ENCODE data around the gene KIF26B. TPM values are rescaled to one million over a fixed set of nuclear protein-coding genes. Genes with fewer than 3 reads are reported as not detected.

The KIF26B gene
- polyA plus RNA-seq, 1 donor (not counting 4 experiments of a cell fraction or from before 2014, with no cell fraction given): 0.58 TPM

- H3K79me2 ChIP-seq (ENCODE audit: control insufficient read depth, insufficient read depth, low read length): no peaks in the 10 kb centered on the region
- no peak overlapping the region for H3K4me3 ChIP-seq (ENCODE audit: control insufficient read depth in 2 of 3, extremely low read depth in 1 of 3, insufficient read depth in 2 of 3, low read depth in 1 of 3, low read length in 3 of 3)
- H3K27ac ChIP-seq (ENCODE audit: control insufficient read depth, insufficient read depth, low read length): no peak overlapping the region
- dilution Hi-C loops (cut with MboI; ENCODE audit: extremely low pct_ligation_motif_present, low sequenced_read_pairs): no loop called here
- H3K9ac ChIP-seq (ENCODE audit: control insufficient read depth, extremely low read depth, insufficient read depth, low read length): no peak overlapping the region
- no peaks in the 10 kb centered on the region for H3K9me3 ChIP-seq (ENCODE audit: control insufficient read depth, low read depth, low read length)
- TF ChIP-seq EZH2 (IDR thresholded peaks at IDR 0.05; ENCODE audit: low read length) (no peak), CTCF (optimal IDR thresholded peaks at IDR 0.05 in 1 of 3, IDR thresholded peaks at IDR 0.05 in 1 of 3, conservative IDR thresholded peaks at IDR 0.05 in 1 of 3; ENCODE audit: extremely low read depth in 1 of 3, insufficient read depth in 2 of 3, low read length in 3 of 3) (no peak)
- no peaks in the 10 kb centered on the region for H4K20me1 ChIP-seq (ENCODE audit: control insufficient read depth, extremely low read depth, insufficient read depth, low read length)
- H2AFZ ChIP-seq (ENCODE audit: control insufficient read depth, low read length): no peak overlapping the region
- no peak overlapping the region for H3K4me2 ChIP-seq (ENCODE audit: control insufficient read depth, extremely low read depth, insufficient read depth, low read depth, low read length)
- H3K9me1 ChIP-seq (ENCODE audit: control insufficient read depth, extremely low read depth, insufficient read depth, low read length): no peaks in the 10 kb centered on the region
- no peaks in the 10 kb centered on the region for H3K4me1 ChIP-seq (ENCODE audit: control insufficient read depth, extremely low read depth, insufficient read depth, low read length)
- no peaks in the 10 kb centered on the region for H3K27me3 ChIP-seq (ENCODE audit: control insufficient read depth, extremely low read depth, insufficient read depth, low read length)
- no peaks in the 10 kb centered on the region for H3K36me3 ChIP-seq (ENCODE audit: control insufficient read depth in 2 of 2, extremely low read depth in 1 of 2, insufficient read depth in 2 of 2, low read length in 2 of 2)
- DNase-seq (ENCODE audit: low read depth, low spot score) (no peak), FAIRE-seq (no peak)
These were observed 371.4 kb downstream of the KIF26B start for GRCh38 chr1:245526141-245526540.

GRCh38 chr1:245528258-245528635, 373.5 kb downstream of the KIF26B start:
- Histone ChIP-seq H3K79me2 (ENCODE audit: control insufficient read depth, insufficient read depth, low read length) (no peaks in the 10 kb centered on the region), H3K9ac (ENCODE audit: control insufficient read depth, extremely low read depth, insufficient read depth, low read length) (no peak overlapping the region), H3K4me2 (ENCODE audit: control insufficient read depth, extremely low read depth, insufficient read depth, low read depth, low read length) (no peak overlapping the region), H3K4me1 (ENCODE audit: control insufficient read depth, extremely low read depth, insufficient read depth, low read length) (no peaks in the 10 kb centered on the region), H3K4me3 (ENCODE audit: control insufficient read depth in 2 of 3, extremely low read depth in 1 of 3, insufficient read depth in 2 of 3, low read depth in 1 of 3, low read length in 3 of 3) (no peak overlapping the region), H4K20me1 (ENCODE audit: control insufficient read depth, extremely low read depth, insufficient read depth, low read length) (no peaks in the 10 kb centered on the region), H3K27ac (ENCODE audit: control insufficient read depth, insufficient read depth, low read length) (no peak overlapping the region), H2AFZ (ENCODE audit: control insufficient read depth, low read length) (no peak overlapping the region), H3K9me3 (ENCODE audit: control insufficient read depth, low read depth, low read length) (no peaks in the 10 kb centered on the region), H3K27me3 (ENCODE audit: control insufficient read depth, extremely low read depth, insufficient read depth, low read length) (no peaks in the 10 kb centered on the region), H3K9me1 (ENCODE audit: control insufficient read depth, extremely low read depth, insufficient read depth, low read length) (no peaks in the 10 kb centered on the region), H3K36me3 (ENCODE audit: control insufficient read depth in 2 of 2, extremely low read depth in 1 of 2, insufficient read depth in 2 of 2, low read length in 2 of 2) (no peaks in the 10 kb centered on the region)
- TF ChIP-seq EZH2 (IDR thresholded peaks at IDR 0.05; ENCODE audit: low read length) (no peak), CTCF (optimal IDR thresholded peaks at IDR 0.05 in 1 of 3, IDR thresholded peaks at IDR 0.05 in 1 of 3, conservative IDR thresholded peaks at IDR 0.05 in 1 of 3; ENCODE audit: extremely low read depth in 1 of 3, insufficient read depth in 2 of 3, low read length in 3 of 3) (no peak)
- DNase-seq (ENCODE audit: low read depth, low spot score) (no peak), FAIRE-seq (no peak)
- dilution Hi-C loops (cut with MboI; ENCODE audit: extremely low pct_ligation_motif_present, low sequenced_read_pairs): no loop called here
